AG04449 (cell line): ENCODE results near the gene DMD.

Experiments
- CTCF ChIA-PET: fragments of 350-600 bp; formaldehyde crosslinking; extraction: SDS; loops from one replicate; lab custom pipeline; 2021; ENCODE audit warnings: antibody characterized with exemption; lab: Yijun Ruan, JAX
- POLR2A ChIA-PET: fragments of 400-600, 350-600 bp; formaldehyde crosslinking; extraction: SDS; loops from one replicate; lab custom pipeline; 2020; ENCODE audit warnings: antibody characterized with exemption, inconsistent platforms; lab: Yijun Ruan, JAX
- DNase-seq: peaks from one replicate; pipeline ENCODE4 v3.0.0-alpha.2; 2010; ENCODE audit warnings: low read depth, low spot score
- H3K4me3 ChIP-seq: 2 replicates; pipeline ENCODE4 v1.5.1; 2011; ENCODE audit warnings: low read depth, mild to moderate bottlenecking, control low read depth, low read length
- CTCF ChIP-seq: IDR thresholded peaks from one replicate; pipeline ENCODE4 v1.5.1; 2011; ENCODE audit warnings: mild to moderate bottlenecking, moderate library complexity, low read length, control low read depth, inconsistent platforms; ENCODE audit not compliant: insufficient read depth; ENCODE audit errors: missing control alignments

DMD gene

GRCh38 chrX:33204889-33205288, 6.5 kb downstream of the DMD start:
- no peak for TF ChIP-seq CTCF
- no peak for DNase-seq
- no peak overlapping the region for H3K4me3 ChIP-seq
- POLR2A ChIA-PET, result no interaction called here
- CTCF ChIA-PET, result no interaction called here

GRCh38 chrX:33198561-33199279, 12.6 kb downstream of the DMD start:
- ChIA-PET POLR2A (no interaction called here), CTCF (no interaction called here)
- TF ChIP-seq CTCF, result no peak
- H3K4me3 ChIP-seq, result no peak overlapping the region
- no peak for DNase-seq

GRCh38 chrX:33195698-33196097, 15.7 kb downstream of the DMD start:
- ChIA-PET POLR2A (no interaction called here), CTCF (no interaction called here)
- no peak for DNase-seq
- H3K4me3 ChIP-seq, result no peak overlapping the region
- TF ChIP-seq CTCF, result no peak

- POLR2A ChIA-PET, result no interaction called here
- CTCF ChIA-PET, result no interaction called here
Observed at GRCh38 chrX:33194876-33195433, 16.4 kb downstream of the DMD start.

GRCh38 chrX:33194289-33194688, 17.1 kb downstream of the DMD start:
- no peak for DNase-seq
- no peak for TF ChIP-seq CTCF
- no peak overlapping the region for H3K4me3 ChIP-seq
- ChIA-PET CTCF (no interaction called here), POLR2A (no interaction called here)

More at GRCh38 chrX:33194876-33195433, 16.4 kb downstream of the DMD start:
- DNase-seq, result no peak
- no peak overlapping the region for H3K4me3 ChIP-seq
- no peak for TF ChIP-seq CTCF

- no peak for TF ChIP-seq CTCF
- POLR2A ChIA-PET, result no interaction called here
- H3K4me3 ChIP-seq, result no peak overlapping the region
- CTCF ChIA-PET, result no interaction called here
- DNase-seq, result no peak
Observed at GRCh38 chrX:33190016-33190415, 21.3 kb downstream of the DMD start.
